ENCODE data around the gene AP4E1. TPM values are rescaled to one million over a fixed set of nuclear protein-coding genes. Genes with fewer than 3 reads are reported as not detected.

Gene AP4E1
- total RNA-seq, 2 donors from 2014 or later: 5.4 to 11.9 TPM

GRCh38 chr15:51038974-51039319, 130.5 kb downstream of the AP4E1 start:
- Histone ChIP-seq H3K4me1 (ENCODE audit: control insufficient read depth in 1 of 2, low read depth in 2 of 2) (no peaks in the 10 kb centered on the region), H3K4me3 (no peak overlapping the region), H3K36me3 (no peaks in the 10 kb centered on the region), H3K27me3 (replicated peaks; ENCODE audit: insufficient read depth) (no peaks in the 10 kb centered on the region), H3K9me3 (no peaks in the 10 kb centered on the region), H3K27ac (no peak overlapping the region)
- TF ChIP-seq CTCF (IDR thresholded peaks at IDR 0.05): no peak
- ATAC-seq (ENCODE audit: insufficient number of reproducible peaks, low FRiP score, low read depth) (no peak), DNase-seq (ENCODE audit: low spot score) (no peak)

GRCh38 chr15:51044037-51044727, 135.7 kb downstream of the AP4E1 start:
- Histone ChIP-seq H3K4me3 (no peak overlapping the region), H3K36me3 (no peaks in the 10 kb centered on the region), H3K27me3 (replicated peaks; ENCODE audit: insufficient read depth) (no peaks in the 10 kb centered on the region), H3K4me1 (ENCODE audit: control insufficient read depth in 1 of 2, low read depth in 2 of 2) (peaks cover 7 to 14% of the 10 kb centered on the region in 2 donors), H3K27ac (no peak overlapping the region), H3K9me3 (no peaks in the 10 kb centered on the region)
- ATAC-seq (ENCODE audit: insufficient number of reproducible peaks, low FRiP score, low read depth) (no peak), DNase-seq (ENCODE audit: low spot score) (no peak)
- no peak for TF ChIP-seq CTCF (IDR thresholded peaks at IDR 0.05)

- no peak for TF ChIP-seq CTCF (IDR thresholded peaks at IDR 0.05)
- no peak overlapping the region for H3K4me3 ChIP-seq
- H3K27me3 ChIP-seq (replicated peaks; ENCODE audit: insufficient read depth): no peaks in the 10 kb centered on the region
- H3K4me1 ChIP-seq (ENCODE audit: control insufficient read depth in 1 of 2, low read depth in 2 of 2): peaks cover 7 to 14% of the 10 kb centered on the region in 2 donors
- H3K36me3 ChIP-seq: no peaks in the 10 kb centered on the region
- H3K27ac ChIP-seq: no peak overlapping the region
- DNase-seq (ENCODE audit: low spot score) (no peak), ATAC-seq (ENCODE audit: insufficient number of reproducible peaks, low FRiP score, low read depth) (no peak)
- no peaks in the 10 kb centered on the region for H3K9me3 ChIP-seq
Observed at GRCh38 chr15:51046016-51046415, 137.5 kb downstream of the AP4E1 start.

GRCh38 chr15:51046799-51047449, 138.4 kb downstream of the AP4E1 start:
- TF ChIP-seq CTCF (IDR thresholded peaks at IDR 0.05): no peak
- H3K4me1 ChIP-seq (ENCODE audit: control insufficient read depth in 1 of 2, low read depth in 2 of 2): peaks cover 11 to 23% of the 10 kb centered on the region in 2 donors
- no peaks in the 10 kb centered on the region for H3K9me3 ChIP-seq
- no peaks in the 10 kb centered on the region for H3K36me3 ChIP-seq
- H3K27ac ChIP-seq: no peak overlapping the region
- DNase-seq (ENCODE audit: low spot score) (no peak), ATAC-seq (ENCODE audit: insufficient number of reproducible peaks, low FRiP score, low read depth) (no peak)
- no peak overlapping the region for H3K4me3 ChIP-seq
- H3K27me3 ChIP-seq (replicated peaks; ENCODE audit: insufficient read depth): no peaks in the 10 kb centered on the region

GRCh38 chr15:51048308-51048707, 139.8 kb downstream of the AP4E1 start:
- ATAC-seq (ENCODE audit: insufficient number of reproducible peaks, low FRiP score, low read depth): no peak
- no peaks in the 10 kb centered on the region for H3K27me3 ChIP-seq (replicated peaks; ENCODE audit: insufficient read depth)
- no peaks in the 10 kb centered on the region for H3K9me3 ChIP-seq
- H3K27ac ChIP-seq: no peak overlapping the region
- H3K4me3 ChIP-seq: no peak overlapping the region
- H3K4me1 ChIP-seq (ENCODE audit: control insufficient read depth in 1 of 2, low read depth in 2 of 2): peaks cover 17 to 32% of the 10 kb centered on the region in 2 donors
- no peaks in the 10 kb centered on the region for H3K36me3 ChIP-seq
- DNase-seq (ENCODE audit: low spot score): no peak
- no peak for TF ChIP-seq CTCF (IDR thresholded peaks at IDR 0.05)

Measured in thoracic aorta (tissue), 2 donors.